ENCODE measurements around the gene ADAM12. TPM values are rescaled to one million over a fixed set of nuclear protein-coding genes. Genes with fewer than 3 reads are reported as not detected.

Gene ADAM12
- total RNA-seq, 1 donor from 2014 or later: 5.8 TPM

GRCh38 chr10:126140746-126141273, 247.5 kb downstream of the ADAM12 start:
- no peak for ATAC-seq
- intact Hi-C loops (cut with DNase I): no loop called here
- DNase-seq (ENCODE audit: low spot score): no peak

GRCh38 chr10:126137562-126138221, 250.6 kb downstream of the ADAM12 start:
- DNase-seq (ENCODE audit: low spot score) (no peak), ATAC-seq (no peak)
- intact Hi-C loops (cut with DNase I): no loop called here

GRCh38 chr10:126135941-126136595, 252.2 kb downstream of the ADAM12 start:
- intact Hi-C loops (cut with DNase I): no loop called here
- DNase-seq (ENCODE audit: low spot score) (no peak), ATAC-seq (no peak)

- ATAC-seq: no peak
- DNase-seq (ENCODE audit: low spot score): no peak
- intact Hi-C loops (cut with DNase I): no loop called here
Observed at GRCh38 chr10:126135177-126135576, 253.1 kb downstream of the ADAM12 start.

- intact Hi-C loops (cut with DNase I): no loop called here
- no peak for ATAC-seq
Observed at GRCh38 chr10:126133906-126134656, 254.2 kb downstream of the ADAM12 start.

GRCh38 chr10:126133082-126133620, 255.1 kb downstream of the ADAM12 start:
- intact Hi-C loops (cut with DNase I): no loop called here
- DNase-seq (ENCODE audit: low spot score) (no peak), ATAC-seq (no peak)

More at GRCh38 chr10:126133906-126134656, 254.2 kb downstream of the ADAM12 start:
- no peak for DNase-seq (ENCODE audit: low spot score)

- intact Hi-C loops (cut with DNase I): no loop called here
- DNase-seq (ENCODE audit: low spot score) (no peak), ATAC-seq (peak; percentile 71)
Observed at GRCh38 chr10:126131341-126131740, 256.9 kb downstream of the ADAM12 start.

GRCh38 chr10:126130271-126130710, 258.0 kb downstream of the ADAM12 start:
- intact Hi-C loops (cut with DNase I): no loop called here

GRCh38 chr10:126129026-126129425, 259.3 kb downstream of the ADAM12 start:
- ATAC-seq: no peak
- DNase-seq (ENCODE audit: low spot score): no peak
- intact Hi-C loops (cut with DNase I): no loop called here

More at GRCh38 chr10:126130271-126130710, 258.0 kb downstream of the ADAM12 start:
- ATAC-seq: peak; percentile 93
- DNase-seq (ENCODE audit: low spot score): no peak

- intact Hi-C loops (cut with DNase I): no loop called here
- DNase-seq (ENCODE audit: low spot score) (no peak), ATAC-seq (no peak)
Observed at GRCh38 chr10:126128581-126128980, 259.7 kb downstream of the ADAM12 start.

- intact Hi-C loops (cut with DNase I): no loop called here
- ATAC-seq (no peak), DNase-seq (ENCODE audit: low spot score) (no peak)
Observed at GRCh38 chr10:126127481-126128029, 260.7 kb downstream of the ADAM12 start.

- ATAC-seq (no peak), DNase-seq (ENCODE audit: low spot score) (no peak)
- intact Hi-C loops (cut with DNase I): no loop called here
Observed at GRCh38 chr10:126126866-126127265, 261.4 kb downstream of the ADAM12 start.

GRCh38 chr10:126126023-126126422, 262.3 kb downstream of the ADAM12 start:
- no peak for DNase-seq (ENCODE audit: low spot score)
- intact Hi-C loops (cut with DNase I): no loop called here
- no peak for ATAC-seq

- ATAC-seq (no peak), DNase-seq (ENCODE audit: low spot score) (no peak)
- intact Hi-C loops (cut with DNase I): no loop called here
Observed at GRCh38 chr10:126124668-126125349, 263.5 kb downstream of the ADAM12 start.

GRCh38 chr10:126124046-126124445, 264.2 kb downstream of the ADAM12 start:
- ATAC-seq (no peak), DNase-seq (ENCODE audit: low spot score) (no peak)
- intact Hi-C loops (cut with DNase I): no loop called here

GRCh38 chr10:126123466-126123865, 264.8 kb downstream of the ADAM12 start:
- DNase-seq (ENCODE audit: low spot score): no peak
- intact Hi-C loops (cut with DNase I): no loop called here
- no peak for ATAC-seq

GRCh38 chr10:126122881-126123280, 265.4 kb downstream of the ADAM12 start:
- ATAC-seq: no peak
- intact Hi-C loops (cut with DNase I): no loop called here
- DNase-seq (ENCODE audit: low spot score): no peak

- intact Hi-C loops (cut with DNase I): no loop called here
- DNase-seq (ENCODE audit: low spot score) (no peak), ATAC-seq (no peak)
Observed at GRCh38 chr10:126119599-126119998, 268.7 kb downstream of the ADAM12 start.

GRCh38 chr10:126118476-126118875, 269.8 kb downstream of the ADAM12 start:
- no peak for DNase-seq (ENCODE audit: low spot score)
- ATAC-seq: no peak
- intact Hi-C loops (cut with DNase I): no loop called here

Measured in sciatic nerve (tissue), 2 donors.